Activated CD8-positive, alpha-beta memory T cell treated with anti-CD3 and anti-CD28 coated beads, Interleukin-2, amount 50 U/mL, for 48 hours (primary cell): ENCODE results near the gene SEC31A.
"Not testable (repeated sequence)": the region's sequence is repeated elsewhere in the genome, so short reads cannot be mapped to it uniquely, and the experiment has no call there.

Experiments
- DNase-seq: peaks from one replicate; pipeline ENCODE4 v3.0.0-alpha.2; 2020

The SEC31A gene

GRCh38 chr4:82890901-82891706 is at the start of gene SEC31A:
Gene SEC31A (minus strand): TSS chr4:82891153. CDS start chr4:82881936, 9,217 bp downstream.
- DNase-seq = peak; percentile 98

- no peak for DNase-seq
These were observed 48.5 kb upstream of the SEC31A start for GRCh38 chr4:82939414-82939813.

DNA sequence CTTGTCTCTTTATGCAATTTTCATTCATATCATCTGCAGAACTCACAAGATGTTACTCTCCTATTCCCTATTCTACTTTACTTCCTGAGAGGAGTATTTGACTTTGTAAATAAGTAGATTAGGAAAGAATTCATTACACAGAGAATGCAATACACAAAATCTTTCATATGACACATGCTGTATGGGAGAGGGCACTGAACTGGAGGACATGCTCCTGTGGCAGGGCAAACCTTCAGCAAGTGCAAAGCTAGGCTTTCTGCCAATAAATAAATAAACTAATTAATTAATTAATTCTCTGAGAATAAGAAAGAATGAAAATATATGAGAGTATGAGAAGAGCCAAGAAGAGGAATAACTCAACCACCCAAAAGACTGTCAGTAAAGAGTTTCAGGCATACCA is 43.5 kb upstream of the SEC31A start:
- DNase-seq = no peak

DNA sequence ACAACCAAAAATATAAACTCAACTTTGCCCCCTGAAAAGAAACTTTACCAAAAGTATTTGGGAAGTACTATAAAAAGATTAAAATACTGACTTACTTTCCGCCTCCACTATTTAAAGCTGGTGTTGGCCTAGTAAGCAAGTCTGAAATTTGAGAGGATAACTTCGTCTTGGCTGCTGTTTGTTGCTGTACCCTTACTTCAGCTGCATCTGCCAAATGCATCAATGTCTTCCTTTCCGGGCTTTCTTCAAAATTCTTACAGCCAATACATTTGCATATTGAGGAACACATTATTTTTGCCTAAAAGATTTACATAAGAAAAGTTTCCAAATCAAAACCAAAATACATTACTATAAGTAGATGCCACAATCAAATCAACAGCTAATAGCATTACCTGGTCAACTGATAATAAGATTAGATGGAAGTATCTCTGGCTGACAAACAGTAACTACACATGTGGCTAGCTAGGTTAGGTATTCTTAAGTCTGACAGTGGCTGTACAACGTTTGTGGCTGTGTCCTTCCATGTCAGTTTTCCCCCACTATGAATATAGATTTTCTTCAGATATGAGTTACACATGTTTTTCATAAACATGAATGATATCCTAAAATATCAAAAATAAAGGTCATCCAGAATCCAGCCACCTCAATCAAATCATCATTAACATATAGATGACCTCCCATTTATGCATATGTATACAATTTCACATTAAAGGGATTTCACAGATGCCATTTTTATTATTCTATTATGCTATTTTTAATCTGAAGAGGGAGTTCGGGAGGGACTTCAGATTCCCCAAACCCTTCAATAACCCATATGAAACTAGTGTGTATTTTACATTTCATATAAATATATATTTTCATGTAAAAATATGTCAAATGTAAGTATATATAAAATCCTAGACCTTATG is 40.1 kb upstream of the SEC31A start:
- DNase-seq = no peak

GRCh38 chr4:82921795-82922194 is 30.8 kb upstream of the SEC31A start:
- no peak for DNase-seq

- no peak for DNase-seq
These were observed 28.4 kb upstream of the SEC31A start for GRCh38 chr4:82919386-82919785.

DNA sequence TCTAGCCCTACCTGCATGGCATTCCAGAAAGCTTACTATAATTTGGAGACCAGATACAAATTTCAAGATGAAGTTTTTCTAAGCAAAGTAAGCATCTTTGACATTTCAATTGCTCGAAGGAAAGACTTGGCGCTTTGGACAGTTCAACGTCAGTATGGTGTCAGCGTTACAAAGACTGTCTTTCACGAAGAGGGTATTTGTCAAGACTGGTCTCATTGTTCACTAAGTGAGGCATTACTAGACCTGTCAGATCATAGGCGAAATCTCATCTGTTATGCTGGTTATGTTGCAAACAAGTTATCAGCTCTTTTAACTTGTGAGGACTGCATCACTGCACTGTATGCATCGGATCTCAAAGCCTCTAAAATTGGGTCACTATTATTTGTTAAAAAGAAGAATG is 27.1 kb upstream of the SEC31A start:
- DNase-seq = no peak

DNA sequence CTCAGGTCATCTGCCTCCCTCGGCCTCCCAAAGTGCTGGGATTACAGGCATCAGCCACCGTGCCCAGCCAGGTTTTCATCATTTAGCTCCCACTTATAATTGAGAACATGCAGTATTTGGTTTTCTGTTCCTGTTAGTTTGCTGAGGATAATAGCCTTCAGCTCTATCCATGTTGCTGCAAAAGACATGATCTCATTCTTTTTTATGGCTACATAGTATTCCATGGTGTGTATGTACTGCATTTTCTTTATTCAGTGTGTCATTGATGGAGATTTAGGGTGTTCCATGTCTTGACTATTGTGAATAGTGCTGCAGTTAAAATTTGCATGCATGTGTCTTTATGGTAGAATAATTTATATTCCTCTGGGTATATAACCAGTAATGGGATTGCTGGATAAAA is 23.0 kb upstream of the SEC31A start:
- DNase-seq = not testable (repeated sequence)

- no peak for DNase-seq
These were observed 22.4 kb upstream of the SEC31A start for GRCh38 chr4:82913305-82913704.

DNA sequence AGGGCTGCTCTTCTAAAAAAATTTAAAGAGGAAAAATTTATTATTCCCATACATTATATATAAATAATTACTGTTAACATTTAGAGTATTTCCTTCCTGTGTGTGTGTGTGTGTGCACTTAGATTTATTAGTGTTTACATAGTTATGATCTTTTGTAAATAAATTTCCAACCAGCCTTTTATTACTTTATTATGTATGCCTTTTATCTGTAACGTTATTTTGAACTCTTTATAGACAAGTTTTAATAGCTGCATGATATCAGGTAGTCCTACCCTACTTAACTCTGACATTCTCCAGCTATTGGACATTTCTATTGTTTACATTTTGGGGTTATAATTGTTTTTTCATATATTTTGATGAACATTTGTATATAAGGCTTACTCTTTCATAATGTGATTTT is 18.4 kb upstream of the SEC31A start:
- no peak for DNase-seq

DNA sequence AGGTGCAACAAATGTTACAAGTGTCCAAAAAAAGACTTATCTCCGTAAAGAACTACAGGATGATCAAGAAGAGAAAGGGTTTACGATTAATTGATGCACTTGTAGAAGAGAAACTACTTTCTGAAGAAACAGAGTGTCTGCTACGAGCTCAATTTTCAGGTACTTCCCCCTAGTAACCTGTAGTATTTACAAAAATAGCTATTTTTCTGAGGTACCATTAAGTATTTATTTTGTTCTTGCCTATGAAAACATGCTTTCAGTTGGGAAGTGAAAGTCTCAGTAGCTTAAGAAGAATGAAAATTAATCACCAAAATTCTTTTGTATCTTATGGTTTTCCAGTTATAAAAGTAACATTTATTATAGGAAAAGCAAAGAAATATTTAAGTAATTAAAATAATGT is 15.5 kb upstream of the SEC31A start:
- no peak for DNase-seq

GRCh38 chr4:82905205-82905604 is 14.3 kb upstream of the SEC31A start:
- no peak for DNase-seq

DNA sequence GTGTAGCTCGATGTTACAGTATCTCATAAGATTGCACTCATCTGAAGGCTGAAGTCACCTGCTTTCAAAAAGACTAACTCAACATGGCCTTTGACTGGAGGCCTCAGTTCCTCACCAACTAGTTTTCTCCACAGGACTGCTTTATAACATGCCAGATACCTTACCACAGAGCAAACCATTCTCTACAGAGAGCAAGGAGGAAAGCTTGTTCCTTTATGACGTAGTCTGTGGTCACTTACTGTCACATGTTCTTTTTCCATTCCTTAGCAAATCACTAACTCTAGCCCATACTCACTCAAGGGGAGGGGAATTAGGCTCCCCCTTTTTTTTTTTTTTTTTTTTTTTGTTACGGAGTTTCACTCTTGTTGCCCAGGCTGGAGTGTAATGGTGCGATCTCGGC is 12.8 kb upstream of the SEC31A start:
- DNase-seq = no peak

DNA sequence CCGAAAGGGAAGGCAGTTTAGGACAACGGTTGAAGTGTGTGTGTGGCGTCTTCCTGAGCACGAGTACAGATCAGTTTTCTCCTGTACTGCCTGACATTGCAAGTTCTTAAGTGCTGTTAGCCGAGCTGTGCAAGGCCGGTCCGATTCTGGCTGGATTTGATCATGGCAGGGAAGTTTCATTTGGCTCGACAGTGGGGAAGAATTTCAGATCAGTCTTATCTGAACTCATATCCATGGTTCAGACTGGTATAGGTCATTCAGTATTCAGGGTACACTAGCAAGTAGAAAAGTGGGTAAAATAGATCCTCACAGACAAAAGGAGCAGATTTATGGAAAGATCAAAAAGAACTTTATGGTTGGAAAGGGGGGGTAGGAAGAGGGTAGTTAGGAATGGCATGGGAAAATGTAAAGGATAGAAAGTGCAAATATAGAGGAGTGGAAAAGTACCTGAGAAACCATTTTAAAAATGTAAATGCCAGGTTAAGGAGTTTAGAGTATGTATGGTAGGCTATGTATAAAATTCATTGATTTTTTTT is 10.3 kb upstream of the SEC31A start:
- no peak for DNase-seq

- peak; percentile 96 for DNase-seq
These were observed 9.6 kb upstream of the SEC31A start, which contains the start of gene THAP9 for GRCh38 chr4:82900411-82901182. Gene THAP9 (plus strand): TSS chr4:82900735. CDS start chr4:82900803, 68 bp downstream.

- DNase-seq = no peak
These were observed 9.1 kb upstream of the SEC31A start for GRCh38 chr4:82900066-82900410.

DNA sequence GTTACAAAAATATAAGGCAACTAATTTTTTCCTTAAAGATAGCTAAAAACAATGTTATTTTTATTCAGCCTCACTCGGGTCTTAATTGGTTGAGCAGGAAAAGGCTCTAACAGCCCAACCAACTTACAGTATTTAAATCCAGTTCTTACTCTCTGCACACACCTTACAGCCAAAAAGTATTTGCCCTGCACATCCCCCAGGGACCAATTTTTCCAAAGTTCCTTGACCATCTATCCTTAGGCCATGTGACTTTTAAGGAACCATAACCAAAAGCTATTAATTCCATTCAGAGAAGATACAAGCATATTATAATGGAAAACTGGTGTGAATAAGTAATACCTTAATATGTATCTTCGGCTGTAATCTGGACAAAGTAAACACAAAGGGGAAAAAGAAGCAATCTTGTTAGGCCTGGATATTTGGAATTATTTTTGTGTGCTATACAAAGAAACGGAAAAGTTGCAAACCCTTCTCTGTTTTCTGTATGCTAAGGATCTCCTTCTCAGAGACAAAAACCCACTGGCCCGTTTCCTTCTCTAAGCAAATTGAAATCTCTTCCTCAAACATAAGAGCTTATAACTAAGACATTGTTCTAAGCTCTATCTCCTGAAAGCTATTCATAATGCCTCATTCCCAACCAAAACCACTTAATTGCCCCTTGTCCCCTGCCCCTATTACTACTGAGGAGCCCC is 8.6 kb upstream of the SEC31A start:
- DNase-seq = no peak

GRCh38 chr4:82898322-82899243 is 7.6 kb upstream of the SEC31A start:
- DNase-seq = no peak

GRCh38 chr4:82896755-82897154 is 5.8 kb upstream of the SEC31A start:
- no peak for DNase-seq

GRCh38 chr4:82893942-82894341 is 3.0 kb upstream of the SEC31A start:
- no peak for DNase-seq

DNA sequence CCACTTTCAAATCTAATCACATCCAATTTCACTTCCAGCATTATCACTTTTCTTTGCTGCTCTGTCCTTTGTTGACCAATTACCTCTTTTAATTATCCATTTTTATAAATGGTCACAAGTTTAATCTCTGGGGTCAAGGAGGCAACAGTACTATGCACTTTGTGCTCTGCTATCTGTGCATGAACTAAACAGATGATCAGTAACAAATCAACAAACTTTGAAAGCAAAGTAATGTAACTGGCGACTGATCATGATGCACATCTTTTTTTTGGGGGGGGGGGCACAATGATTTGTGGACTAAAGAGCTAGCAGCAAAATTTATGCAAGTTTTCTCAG is 1.5 kb upstream of the SEC31A start:
- DNase-seq = no peak
